Endodermal cell (in vitro differentiated cells): ENCODE measurements around the gene GNAZ. TPM values are rescaled to one million over a fixed set of nuclear protein-coding genes. Genes with fewer than 3 reads are reported as not detected.

Experiments used
- DNase-seq: peaks from one replicate; pipeline ENCODE4 v3.0.0-alpha.2; 2017
- H3K27ac ChIP-seq: 2 replicates; pipeline ENCODE4 v1.5.1; 2013; ENCODE audit warnings: mild to moderate bottlenecking, low read depth, low read length, moderate library complexity
- H3K27me3 ChIP-seq: 2 replicates; pipeline ENCODE4 v1.6.1; 2013; ENCODE audit warnings: mild to moderate bottlenecking, low read length, moderate library complexity; ENCODE audit not compliant: insufficient read depth, control insufficient read depth, poor library complexity, severe bottlenecking
- H3K36me3 ChIP-seq: 2 replicates; pipeline ENCODE4 v1.7.0; 2013; ENCODE audit warnings: mild to moderate bottlenecking, low read length, moderate library complexity; ENCODE audit not compliant: control insufficient read depth, insufficient read depth
- H3K4me1 ChIP-seq: one replicate; pipeline ENCODE4 v1.7.0; 2013; ENCODE audit warnings: low read length; ENCODE audit not compliant: control insufficient read depth, insufficient read depth
- H3K4me3 ChIP-seq: 2 replicates; pipeline ENCODE4 v1.5.1; 2013; ENCODE audit warnings: mild to moderate bottlenecking, low read length, moderate library complexity
- H3K9ac ChIP-seq: 2 replicates; pipeline ENCODE4 v1.6.1; 2013; ENCODE audit warnings: mild to moderate bottlenecking, low read length, moderate library complexity; ENCODE audit not compliant: poor library complexity, severe bottlenecking; ENCODE audit errors: extremely low read depth
- H3K9me3 ChIP-seq: 2 replicates; pipeline ENCODE4 v1.6.1; 2013; ENCODE audit warnings: mild to moderate bottlenecking, low read length, moderate library complexity; ENCODE audit not compliant: control insufficient read depth
- H3K27ac Mint-ChIP-seq: 2 replicates; pipeline ENCODE4 v1.8.0; 2020; ENCODE audit warnings: mixed read lengths
- H3K27me3 Mint-ChIP-seq: 2 replicates; pipeline ENCODE4 v1.8.0; 2021; ENCODE audit warnings: mild to moderate bottlenecking, mixed read lengths; ENCODE audit not compliant: insufficient read depth
- H3K36me3 Mint-ChIP-seq: 2 replicates; pipeline ENCODE4 v1.8.0; 2020; ENCODE audit warnings: low read depth, mixed read lengths
- H3K4me1 Mint-ChIP-seq: 2 replicates; pipeline ENCODE4 v1.8.0; 2020; ENCODE audit warnings: mixed read lengths
- H3K4me3 Mint-ChIP-seq: 2 replicates; pipeline ENCODE4 v1.8.0; 2020; ENCODE audit warnings: mild to moderate bottlenecking, moderate library complexity, mixed read lengths
- H3K9me3 Mint-ChIP-seq: 2 replicates; pipeline ENCODE4 v1.8.0; 2020; ENCODE audit warnings: mild to moderate bottlenecking, mixed read lengths
- WGBS, 2 experiments: methylation state at CpG; one replicate each; pipeline versions ENCODE4 v1.1.5 to v1.1.7; 2013; ENCODE audit warnings: missing lambda C conversion rate in 2 of 2, mixed read lengths in 1 of 2; ENCODE audit not compliant: insufficient coverage in 1 of 2, insufficient read length in 1 of 2; 5-methylcytosine and 5-hydroxymethylcytosine counted together
- total RNA-seq, 2 donors: library from RNA; stranded (reverse); fragmentation: NEBNext Ultra II Directional in 1 of 2; extraction: Animal tissue kit (Norgen Biotek cat#: 25700) in 1 of 2; gene quantifications; 2 replicates in 1 of 2; 3 replicates in 1 of 2; pipeline ENCODE4 v1.2.1, GENCODE V29; 2021
- TF ChIP-seq, protein P1 (sequence below): fragments of 200-600 bp; sonication (generic); conservative IDR thresholded peaks from 2 replicates; pipeline ENCODE4 v1.5.0; 2021; ENCODE audit warnings: antibody characterized with exemption, mild to moderate bottlenecking

Gene GNAZ
- total RNA-seq, 2 donors from 2014 or later = 16.7 to 17.9 TPM

DNA sequence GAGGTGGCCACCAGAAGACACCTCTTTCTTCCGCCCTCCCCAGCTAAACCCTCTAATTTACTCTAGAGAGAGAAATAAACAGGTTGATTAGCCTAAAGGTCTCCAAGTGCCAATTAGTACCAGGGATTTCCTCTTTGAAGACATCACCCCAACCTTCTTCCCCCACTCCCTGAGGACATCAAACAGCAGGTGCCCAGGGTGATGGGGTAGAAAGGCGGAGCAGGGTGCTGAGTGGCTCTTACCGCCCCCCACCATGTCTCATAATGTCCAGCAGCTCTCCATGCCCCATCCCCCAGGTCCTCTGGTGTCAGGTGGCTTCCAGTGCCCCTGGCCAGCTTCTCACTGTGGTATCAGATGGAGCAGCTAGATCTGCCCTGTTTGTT, 5.3 kb upstream of the GNAZ start:
- Histone ChIP-seq H3K27ac (no peak overlapping the region), H3K4me1 (no peaks in the 10 kb centered on the region), H3K27me3 (peaks cover 8% of the 10 kb centered on the region), H3K9me3 (no peaks in the 10 kb centered on the region), H3K9ac (no peak overlapping the region), H3K4me3 (no peak overlapping the region), H3K36me3 (no peaks in the 10 kb centered on the region)
- H3K27me3 Mint-ChIP-seq = peaks cover 26% of the 10 kb centered on the region
- no peaks in the 10 kb centered on the region for H3K36me3 Mint-ChIP-seq
- H3K9me3 Mint-ChIP-seq = no peaks in the 10 kb centered on the region
- no peak overlapping the region for H3K4me3 Mint-ChIP-seq
- H3K4me1 Mint-ChIP-seq = peaks cover 3% of the 10 kb centered on the region
- peak; percentile 22 for DNase-seq
- 93% methylated on average over 3 of the region's 3 CpGs; no CpG with 5 or more reads in 1 of the 2 experiments for WGBS, 2 experiments
- no peak overlapping the region for H3K27ac Mint-ChIP-seq
- TF ChIP-seq, protein P1, sequence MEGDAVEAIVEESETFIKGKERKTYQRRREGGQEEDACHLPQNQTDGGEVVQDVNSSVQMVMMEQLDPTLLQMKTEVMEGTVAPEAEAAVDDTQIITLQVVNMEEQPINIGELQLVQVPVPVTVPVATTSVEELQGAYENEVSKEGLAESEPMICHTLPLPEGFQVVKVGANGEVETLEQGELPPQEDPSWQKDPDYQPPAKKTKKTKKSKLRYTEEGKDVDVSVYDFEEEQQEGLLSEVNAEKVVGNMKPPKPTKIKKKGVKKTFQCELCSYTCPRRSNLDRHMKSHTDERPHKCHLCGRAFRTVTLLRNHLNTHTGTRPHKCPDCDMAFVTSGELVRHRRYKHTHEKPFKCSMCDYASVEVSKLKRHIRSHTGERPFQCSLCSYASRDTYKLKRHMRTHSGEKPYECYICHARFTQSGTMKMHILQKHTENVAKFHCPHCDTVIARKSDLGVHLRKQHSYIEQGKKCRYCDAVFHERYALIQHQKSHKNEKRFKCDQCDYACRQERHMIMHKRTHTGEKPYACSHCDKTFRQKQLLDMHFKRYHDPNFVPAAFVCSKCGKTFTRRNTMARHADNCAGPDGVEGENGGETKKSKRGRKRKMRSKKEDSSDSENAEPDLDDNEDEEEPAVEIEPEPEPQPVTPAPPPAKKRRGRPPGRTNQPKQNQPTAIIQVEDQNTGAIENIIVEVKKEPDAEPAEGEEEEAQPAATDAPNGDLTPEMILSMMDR = no peak

DNA sequence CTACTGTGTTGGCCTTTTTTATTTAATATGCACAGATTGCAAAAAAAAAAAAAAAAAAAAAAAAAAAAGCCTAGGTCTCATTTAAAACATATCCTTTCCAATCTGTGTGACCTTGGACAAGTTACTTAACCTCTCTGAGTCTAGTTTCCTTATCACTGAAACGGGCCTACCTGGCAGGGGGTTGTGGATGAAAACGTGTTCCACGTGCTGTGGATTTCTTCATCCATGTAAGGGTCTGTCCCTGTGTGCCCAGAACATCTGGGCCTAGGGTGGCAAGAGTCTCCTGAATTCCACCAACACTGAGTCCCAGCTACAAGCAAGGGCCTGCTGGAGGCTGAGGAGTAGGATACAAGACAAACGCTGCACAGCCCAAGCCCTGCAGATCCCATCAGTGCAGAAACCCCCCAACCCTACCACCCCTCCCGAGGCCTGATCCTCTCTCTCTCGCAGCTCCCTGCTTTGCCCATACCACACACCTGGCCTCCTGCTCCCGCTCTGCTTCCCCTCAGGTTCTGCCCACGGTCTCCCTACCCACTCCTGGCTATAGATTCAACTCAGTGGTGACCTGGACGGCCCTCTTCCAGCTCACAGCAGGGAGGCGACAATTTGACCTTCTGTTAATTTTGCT, 4.7 kb upstream of the GNAZ start:
- Mint-ChIP-seq H3K4me3 (no peak overlapping the region), H3K27ac (no peak overlapping the region), H3K27me3 (peaks cover 26% of the 10 kb centered on the region), H3K36me3 (no peaks in the 10 kb centered on the region), H3K4me1 (peaks cover 3% of the 10 kb centered on the region), H3K9me3 (no peaks in the 10 kb centered on the region)
- Histone ChIP-seq H3K4me1 (no peaks in the 10 kb centered on the region), H3K27ac (no peak overlapping the region), H3K4me3 (no peak overlapping the region), H3K36me3 (no peaks in the 10 kb centered on the region), H3K27me3 (peaks cover 8% of the 10 kb centered on the region), H3K9me3 (no peaks in the 10 kb centered on the region), H3K9ac (no peak overlapping the region)
- DNase-seq = peak; percentile 29
- TF ChIP-seq, protein P1 = no peak
- WGBS, 2 experiments = 78 to 87% methylated on average over 6 to 10 of the region's 10 CpGs

DNA sequence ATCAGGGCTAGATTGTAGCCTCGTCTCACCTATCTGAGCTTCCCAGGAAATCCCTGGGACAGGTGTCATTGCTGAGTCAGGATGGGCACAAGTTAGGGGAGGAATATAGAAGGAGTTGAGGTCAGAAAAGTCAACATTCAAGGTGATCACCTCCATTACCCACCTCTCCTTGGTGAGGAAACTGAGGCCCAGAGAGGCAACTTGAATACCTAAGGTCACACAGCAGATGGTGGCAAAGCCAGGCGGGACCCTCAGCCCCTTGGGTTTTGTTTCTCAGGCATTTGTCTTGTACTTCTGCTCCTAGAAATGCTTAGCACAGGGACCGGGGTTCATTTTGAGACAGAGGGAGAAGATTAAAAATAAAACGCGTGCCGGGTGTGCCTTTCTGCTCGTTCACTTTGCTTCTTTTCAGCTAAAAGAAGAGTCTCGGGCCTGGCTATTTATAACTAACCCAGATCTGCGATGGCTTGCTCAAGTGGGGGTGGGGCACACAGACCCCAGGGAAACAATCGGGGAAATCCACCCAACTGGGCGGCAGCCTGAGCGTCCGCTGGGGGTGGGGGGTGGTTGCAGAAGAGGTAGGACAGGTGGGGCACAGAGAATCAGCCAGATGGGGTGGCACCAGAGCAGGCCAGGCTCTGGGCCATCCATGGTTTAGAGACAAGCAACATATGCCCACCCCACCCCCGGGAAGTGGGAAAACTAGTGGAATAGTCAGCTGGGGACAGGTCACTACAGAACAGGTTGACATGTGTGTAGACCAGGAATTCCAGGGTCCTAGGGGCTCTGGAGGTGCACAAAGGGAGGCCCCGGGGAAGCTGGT, 3.9 kb upstream of the GNAZ start:
- Mint-ChIP-seq H3K9me3 (no peaks in the 10 kb centered on the region), H3K27me3 (peaks cover 30% of the 10 kb centered on the region), H3K36me3 (no peaks in the 10 kb centered on the region), H3K4me1 (peaks cover 9% of the 10 kb centered on the region), H3K4me3 (no peak overlapping the region), H3K27ac (no peak overlapping the region)
- Histone ChIP-seq H3K4me3 (no peak overlapping the region), H3K27ac (no peak overlapping the region), H3K36me3 (no peaks in the 10 kb centered on the region), H3K27me3 (peaks cover 13% of the 10 kb centered on the region), H3K4me1 (no peaks in the 10 kb centered on the region), H3K9ac (no peak overlapping the region), H3K9me3 (no peaks in the 10 kb centered on the region)
- TF ChIP-seq, protein P1 = no peak
- DNase-seq = peak; percentile 20
- WGBS, 2 experiments = 87 to 89% methylated on average over 8 to 15 of the region's 15 CpGs
